Neuron (in vitro differentiated cells): ENCODE results near the gene C14orf93.

Experiments used
- H2AFZ ChIP-seq: one replicate; pipeline ENCODE4 v1.6.1; 2013; ENCODE audit warnings: low read depth, mild to moderate bottlenecking, inconsistent platforms, low read length, moderate library complexity
- H3K27me3 ChIP-seq: one replicate; pipeline ENCODE4 v1.6.1; 2013; ENCODE audit warnings: low read length; ENCODE audit not compliant: insufficient read depth
- H3K36me3 ChIP-seq: one replicate; pipeline ENCODE4 v1.6.1; 2013; ENCODE audit warnings: low read length; ENCODE audit not compliant: insufficient read depth
- H3K4me1 ChIP-seq: one replicate; pipeline ENCODE4 v1.6.1; 2013; ENCODE audit warnings: low read length; ENCODE audit not compliant: insufficient read depth
- H3K4me3 ChIP-seq: 2 replicates; pipeline ENCODE4 v1.5.1; 2013; ENCODE audit warnings: mild to moderate bottlenecking, low read length, moderate library complexity
- H3K9me3 ChIP-seq: one replicate; pipeline ENCODE4 v1.6.1; 2013; ENCODE audit warnings: low read length

The C14orf93 gene, protein sequence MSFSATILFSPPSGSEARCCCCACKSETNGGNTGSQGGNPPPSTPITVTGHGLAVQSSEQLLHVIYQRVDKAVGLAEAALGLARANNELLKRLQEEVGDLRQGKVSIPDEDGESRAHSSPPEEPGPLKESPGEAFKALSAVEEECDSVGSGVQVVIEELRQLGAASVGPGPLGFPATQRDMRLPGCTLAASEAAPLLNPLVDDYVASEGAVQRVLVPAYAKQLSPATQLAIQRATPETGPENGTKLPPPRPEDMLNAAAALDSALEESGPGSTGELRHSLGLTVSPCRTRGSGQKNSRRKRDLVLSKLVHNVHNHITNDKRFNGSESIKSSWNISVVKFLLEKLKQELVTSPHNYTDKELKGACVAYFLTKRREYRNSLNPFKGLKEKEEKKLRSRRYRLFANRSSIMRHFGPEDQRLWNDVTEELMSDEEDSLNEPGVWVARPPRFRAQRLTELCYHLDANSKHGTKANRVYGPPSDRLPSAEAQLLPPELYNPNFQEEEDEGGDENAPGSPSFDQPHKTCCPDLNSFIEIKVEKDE

DNA sequence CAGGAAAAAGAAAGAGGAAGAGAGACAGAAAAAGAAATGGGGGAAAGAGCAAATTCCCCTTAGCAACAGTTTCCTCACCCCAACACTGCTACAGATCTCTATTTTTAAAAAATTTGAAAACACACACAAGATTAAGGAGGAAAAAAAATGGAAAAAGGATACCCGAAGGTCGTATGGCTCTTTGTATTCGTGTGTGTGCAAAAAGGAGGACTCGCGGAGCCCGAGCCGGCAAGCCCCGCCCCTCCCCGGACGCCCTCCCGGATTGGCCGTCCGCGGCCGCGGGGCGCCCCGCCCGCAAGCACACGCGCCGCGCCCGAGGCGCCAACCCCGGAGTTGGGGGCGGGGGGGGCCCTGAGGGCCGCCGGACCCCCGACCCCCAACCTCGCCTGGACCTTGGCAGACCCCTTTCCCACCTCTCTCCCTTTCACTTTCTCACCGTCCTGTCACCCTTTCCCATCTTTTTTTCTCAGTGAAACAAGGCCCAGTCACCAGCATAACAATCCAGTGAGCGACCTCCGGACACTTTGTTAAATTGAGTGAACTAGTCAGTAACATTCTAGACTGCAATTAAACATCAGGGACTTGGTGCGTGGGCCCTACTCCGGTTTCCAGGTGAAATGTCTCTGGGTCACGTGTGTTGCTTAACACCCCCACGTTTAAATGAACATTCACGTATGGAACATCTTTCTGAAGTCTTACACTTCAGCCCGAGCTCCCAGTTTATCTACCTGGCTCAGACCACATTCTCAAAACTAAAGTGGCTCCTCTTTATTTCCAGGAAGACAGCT, at the start of gene C14orf93:
TSS of gene C14orf93 (minus strand) at position 205 of the 788 bp plus-strand sequence. CDS start 11,120 bp downstream, outside the sequence.
- H3K27me3 ChIP-seq, result no peaks in the 10 kb centered on the region
- no peaks in the 10 kb centered on the region for H3K36me3 ChIP-seq
- H3K4me3 ChIP-seq, result peak within 1 kb of the TSS; percentile 53
- H3K9me3 ChIP-seq, result no peaks in the 10 kb centered on the region
- peak within 1 kb of the TSS; percentile 85 for H2AFZ ChIP-seq
- H3K4me1 ChIP-seq, result peaks cover 21% of the 10 kb centered on the region

DNA sequence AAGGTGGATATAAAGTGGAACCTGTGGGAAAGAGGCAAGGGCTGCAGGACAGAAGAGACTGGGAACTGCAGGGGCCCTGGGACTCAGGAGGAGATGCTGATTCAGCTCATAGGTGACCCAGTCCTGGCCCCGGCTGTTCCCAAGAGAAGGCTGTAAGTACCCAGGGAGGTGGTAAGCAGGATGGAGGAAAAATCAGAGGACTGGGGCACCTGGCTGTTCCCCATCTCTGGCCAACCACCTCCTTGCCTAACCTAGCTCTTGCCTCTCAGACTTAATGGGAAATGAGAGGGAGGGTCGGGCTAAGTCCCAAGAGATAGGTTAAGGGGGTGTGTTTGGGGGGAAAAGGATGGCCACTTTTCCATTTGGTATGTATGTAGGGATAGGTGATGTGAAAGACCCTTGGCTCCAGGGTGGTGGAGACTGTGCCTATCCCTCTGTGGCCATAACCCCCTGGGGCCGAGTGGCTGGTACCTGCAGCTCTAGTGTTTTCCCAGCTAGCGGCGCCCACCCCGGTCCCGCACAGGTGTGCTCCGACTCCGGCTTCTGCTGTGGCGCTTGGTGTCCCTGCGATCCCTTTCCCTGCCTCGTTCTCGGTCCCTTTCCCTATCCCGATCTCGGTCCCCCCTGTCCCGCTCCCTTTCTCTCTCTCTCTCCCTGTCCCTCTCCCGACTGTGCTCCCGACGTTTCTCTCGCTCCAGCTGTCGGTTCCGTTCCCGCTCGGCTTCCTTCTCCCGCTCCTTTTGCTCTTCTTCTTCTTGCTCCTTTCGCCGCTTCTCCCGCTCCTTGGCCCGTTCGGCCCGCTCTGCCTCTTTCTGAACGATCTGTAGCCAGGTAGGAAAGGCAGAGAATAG, 48.9 kb upstream of the C14orf93 start:
- peaks cover 16% of the 10 kb centered on the region for H3K4me1 ChIP-seq
- H3K27me3 ChIP-seq, result no peaks in the 10 kb centered on the region
- no peaks in the 10 kb centered on the region for H3K9me3 ChIP-seq
- H3K36me3 ChIP-seq, result peaks cover 52% of the 10 kb centered on the region
- H2AFZ ChIP-seq, result no peak overlapping the region
- H3K4me3 ChIP-seq, result no peak overlapping the region

DNA sequence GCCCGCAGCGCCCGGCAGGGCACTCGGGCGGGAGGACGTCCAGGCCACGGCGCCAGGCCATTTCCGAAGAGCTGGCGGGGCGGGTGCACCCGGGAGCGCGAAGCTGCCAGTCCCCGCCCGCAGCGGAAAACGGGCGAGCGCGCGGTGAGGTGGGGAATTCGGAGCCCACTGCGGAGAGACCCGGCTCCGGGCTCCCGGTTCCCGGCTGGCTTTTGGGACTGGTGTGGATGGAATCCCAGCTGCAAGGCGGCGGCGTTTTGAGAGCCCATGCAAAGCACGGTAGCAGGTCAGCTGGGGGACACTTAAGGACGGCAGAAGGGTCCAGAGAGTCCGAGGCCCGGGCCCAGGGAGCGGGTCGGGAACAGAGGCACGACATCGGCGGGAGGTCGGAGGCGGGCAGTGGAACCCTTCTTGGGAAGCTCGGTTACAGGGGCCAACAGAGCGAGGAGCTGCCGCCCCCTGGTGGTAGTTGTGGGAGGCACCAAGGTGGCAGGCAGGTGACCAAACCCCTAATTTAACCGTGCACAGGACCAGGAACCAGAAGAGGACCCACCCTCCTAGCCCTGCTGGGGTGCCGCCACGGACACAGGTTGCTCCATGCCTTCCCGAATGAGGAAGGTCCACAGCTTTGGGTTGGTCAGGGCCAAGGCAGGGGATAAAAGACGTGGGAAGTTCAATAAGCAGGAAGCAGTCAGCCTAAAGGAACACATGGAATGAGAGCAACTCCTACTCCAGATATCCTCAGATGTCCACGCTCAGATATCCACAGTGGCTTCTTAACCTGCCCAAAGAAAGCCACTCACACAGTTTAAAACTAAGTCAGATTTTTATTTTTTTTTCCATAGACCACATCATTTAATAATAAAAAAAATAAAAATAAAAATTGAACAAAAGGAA, 48.1 kb upstream of the C14orf93 start:
- H2AFZ ChIP-seq, result no peak overlapping the region
- peak overlapping the region; percentile 65 for H3K4me3 ChIP-seq
- no peaks in the 10 kb centered on the region for H3K27me3 ChIP-seq
- no peaks in the 10 kb centered on the region for H3K9me3 ChIP-seq
- H3K36me3 ChIP-seq, result peaks cover 52% of the 10 kb centered on the region
- peaks cover 16% of the 10 kb centered on the region for H3K4me1 ChIP-seq

DNA sequence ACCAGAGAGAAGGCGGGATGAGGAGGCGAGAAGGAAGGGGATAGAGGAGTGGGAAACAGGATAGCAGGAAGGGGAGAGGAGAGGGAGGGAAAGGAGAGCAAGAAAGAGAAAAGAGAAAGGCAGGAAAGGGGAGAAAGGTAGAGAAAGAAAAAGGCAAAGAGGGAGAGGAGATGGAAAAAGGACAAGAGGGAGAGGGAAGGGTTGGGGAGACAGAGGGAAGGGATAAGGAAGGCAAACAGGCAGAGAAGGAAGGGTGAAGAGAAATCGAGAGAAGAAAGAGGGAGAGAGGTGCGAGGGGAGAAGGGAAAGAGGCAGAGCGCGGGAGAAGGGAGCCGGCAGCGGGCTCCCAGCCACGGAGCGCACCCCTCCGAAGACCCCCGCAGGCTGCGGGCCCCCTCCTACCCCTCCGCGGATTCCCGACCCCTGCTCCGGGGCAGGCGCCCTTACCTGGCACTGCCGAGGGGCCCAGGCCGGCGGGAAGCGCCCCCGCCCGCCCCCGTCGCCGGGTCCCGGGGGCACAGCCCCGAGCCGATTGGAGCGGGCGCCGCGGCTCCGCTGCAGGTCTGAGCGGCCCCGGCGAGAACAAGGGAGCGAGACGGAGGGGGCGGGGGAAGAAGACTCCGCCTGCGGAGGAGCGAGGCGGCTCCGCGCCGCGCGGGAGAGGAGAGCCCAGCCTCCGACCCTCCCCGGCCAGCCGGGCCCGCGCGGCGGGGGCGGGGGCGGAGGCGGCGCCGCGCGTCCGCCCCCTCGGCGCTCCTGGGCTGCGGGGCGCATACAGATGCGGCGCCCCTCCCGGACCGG, 47.2 kb upstream of the C14orf93 start, which contains the start of gene CDH24:
TSS of gene CDH24 (minus strand) at position 565 of the 801 bp plus-strand sequence. CDS start 1,787 bp downstream, outside the sequence.
- H2AFZ ChIP-seq, result peak within 1 kb of the TSS; percentile 51
- H3K4me3 ChIP-seq, result peak within 1 kb of the TSS; percentile 65
- peaks cover 16% of the 10 kb centered on the region for H3K4me1 ChIP-seq
- peaks cover 45% of the 10 kb centered on the region for H3K36me3 ChIP-seq
- H3K9me3 ChIP-seq, result no peaks in the 10 kb centered on the region
- no peaks in the 10 kb centered on the region for H3K27me3 ChIP-seq

DNA sequence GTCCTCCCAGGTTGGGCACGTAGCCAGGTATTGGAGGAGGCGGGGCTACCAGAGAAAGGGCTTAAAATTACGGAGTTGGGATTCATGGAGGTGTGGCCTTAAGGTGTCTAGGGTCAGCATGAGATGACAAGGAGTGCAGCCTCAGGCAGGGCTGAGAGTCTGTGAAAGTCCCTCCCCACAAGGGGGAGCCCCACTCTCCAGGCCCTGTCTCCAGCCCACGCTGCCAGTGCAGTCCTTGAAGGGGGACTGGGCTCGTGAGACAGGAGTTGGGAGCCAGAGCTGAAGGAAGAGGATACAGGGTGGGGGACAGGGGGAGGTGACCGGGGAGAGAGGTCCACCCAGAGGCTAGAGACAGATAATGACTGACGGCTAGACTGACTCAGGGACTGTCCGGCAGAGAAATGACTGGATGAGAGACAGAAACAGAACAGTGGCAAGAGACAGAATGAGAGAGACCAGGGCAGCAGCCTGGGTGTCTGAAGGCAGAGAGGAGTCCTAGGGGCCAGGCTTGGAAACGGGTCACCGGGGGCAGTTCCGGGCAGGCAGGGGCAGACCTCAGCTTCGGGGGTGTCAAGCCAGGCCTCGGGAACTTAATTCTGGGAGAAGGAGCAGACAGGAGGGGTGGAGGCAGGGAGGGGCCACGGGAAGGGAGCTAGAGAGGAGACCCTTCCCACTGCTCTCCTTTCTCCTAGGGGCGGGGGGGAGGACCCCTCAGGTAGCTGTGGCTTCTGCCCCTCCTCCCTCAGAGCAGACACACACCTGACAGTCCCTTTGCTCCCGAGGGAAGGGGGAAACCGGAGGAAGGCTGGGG, 46.4 kb upstream of the C14orf93 start:
- Histone ChIP-seq H3K27me3 (no peaks in the 10 kb centered on the region), H3K36me3 (peaks cover 42% of the 10 kb centered on the region), H3K9me3 (no peaks in the 10 kb centered on the region), H3K4me1 (peaks cover 16% of the 10 kb centered on the region), H2AFZ (peak overlapping the region; percentile 51), H3K4me3 (peak overlapping the region; percentile 65)

DNA sequence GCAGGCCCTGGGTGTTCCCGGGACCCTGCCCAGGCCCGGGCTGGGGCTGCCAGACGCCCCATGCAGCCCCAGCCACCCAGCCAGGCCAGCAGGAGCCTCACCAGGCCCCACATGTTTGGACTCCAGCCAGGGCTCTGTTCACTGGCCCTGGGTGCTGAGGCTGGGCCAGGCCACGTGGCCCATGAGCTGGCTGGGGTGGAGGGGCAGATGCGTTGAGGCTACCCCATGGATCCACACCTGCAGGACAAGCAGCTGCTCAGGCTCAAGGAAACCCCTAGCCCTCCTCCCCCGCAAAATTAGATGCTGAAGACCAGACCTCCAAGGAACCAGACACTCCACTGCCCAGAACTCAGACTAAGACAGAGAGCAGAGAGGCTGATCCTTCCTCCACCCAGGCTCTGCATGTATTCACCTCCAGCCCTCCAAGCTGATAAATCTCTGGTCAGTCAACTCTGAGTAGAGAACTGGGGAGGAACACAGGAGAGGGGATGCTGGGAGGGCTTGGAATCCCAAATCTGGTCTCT, 45.7 kb upstream of the C14orf93 start:
- H3K36me3 ChIP-seq, result peaks cover 40% of the 10 kb centered on the region
- H3K9me3 ChIP-seq, result no peaks in the 10 kb centered on the region
- H3K4me3 ChIP-seq, result no peak overlapping the region

DNA sequence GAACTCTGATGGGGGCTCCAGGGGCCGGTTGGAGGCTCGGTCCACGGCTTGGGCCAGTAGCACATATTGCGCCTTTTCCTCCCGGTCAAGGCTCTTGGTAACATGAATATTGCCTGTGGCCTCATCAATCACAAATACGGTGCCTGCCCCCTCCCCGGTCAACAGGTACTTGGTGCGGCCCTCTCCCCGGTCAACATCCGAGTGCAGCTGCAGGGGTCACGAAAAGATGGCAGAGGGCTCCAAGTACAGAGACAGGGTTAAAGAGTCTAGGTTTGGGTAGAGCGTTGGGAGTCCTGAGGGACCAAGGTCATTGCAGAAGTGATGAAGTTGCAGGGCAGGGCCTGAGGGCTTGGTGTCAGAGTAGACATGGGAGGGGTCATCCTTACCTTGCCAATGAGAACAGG, 45.2 kb upstream of the C14orf93 start:
- Histone ChIP-seq H3K27me3 (no peaks in the 10 kb centered on the region), H2AFZ (no peak overlapping the region), H3K4me3 (no peak overlapping the region)

More for the DNA sequence above, 45.7 kb upstream of the C14orf93 start:
- Histone ChIP-seq H3K4me1 (peaks cover 16% of the 10 kb centered on the region), H3K27me3 (no peaks in the 10 kb centered on the region), H2AFZ (no peak overlapping the region)

DNA sequence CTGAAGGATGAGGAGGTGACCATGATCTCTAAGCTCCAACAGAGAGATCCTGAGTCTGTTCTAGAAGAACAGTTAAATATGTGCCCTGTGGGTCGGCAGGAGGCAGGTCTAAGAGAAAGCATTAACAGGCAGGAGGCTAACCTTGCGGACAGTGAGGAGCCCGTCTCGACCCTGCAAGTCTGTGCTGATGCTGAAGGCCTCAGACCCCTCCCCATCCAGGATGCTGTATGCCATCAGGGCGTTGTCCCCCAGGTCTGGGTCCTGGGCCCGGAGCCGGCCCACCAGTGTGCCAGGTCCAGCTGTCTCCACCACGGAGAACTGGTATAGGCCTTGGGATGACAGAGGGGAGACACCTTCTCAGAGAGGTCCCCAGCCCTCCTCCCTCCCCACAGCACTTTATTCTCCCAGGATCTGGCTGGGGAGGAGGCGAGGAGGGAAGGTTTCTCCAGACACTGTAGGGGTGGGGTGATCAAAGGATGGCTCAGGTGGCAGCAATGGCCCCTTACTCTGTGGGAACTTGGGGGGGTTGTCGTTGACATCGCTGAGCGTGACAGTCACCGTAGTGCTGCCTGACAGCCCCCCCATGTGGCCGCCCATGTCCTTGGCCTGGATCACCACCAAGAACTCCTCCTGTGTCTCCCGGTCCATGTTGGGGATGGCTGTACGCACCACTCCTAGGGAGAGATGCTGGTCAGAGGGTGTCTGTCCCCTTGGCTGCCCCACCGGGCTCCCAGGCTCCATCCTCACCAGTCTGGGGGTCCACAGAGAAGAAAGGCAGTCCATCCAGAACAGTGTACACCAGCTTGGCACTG, 44.3 kb upstream of the C14orf93 start:
- H3K27me3 ChIP-seq, result no peaks in the 10 kb centered on the region
- no peaks in the 10 kb centered on the region for H3K9me3 ChIP-seq
- peaks cover 16% of the 10 kb centered on the region for H3K4me1 ChIP-seq
- no peak overlapping the region for H3K4me3 ChIP-seq
- H3K36me3 ChIP-seq, result peaks cover 44% of the 10 kb centered on the region
- H2AFZ ChIP-seq, result no peak overlapping the region

More for the DNA sequence above, 45.2 kb upstream of the C14orf93 start:
- Histone ChIP-seq H3K4me1 (peaks cover 16% of the 10 kb centered on the region), H3K9me3 (no peaks in the 10 kb centered on the region), H3K36me3 (peaks cover 43% of the 10 kb centered on the region)

DNA sequence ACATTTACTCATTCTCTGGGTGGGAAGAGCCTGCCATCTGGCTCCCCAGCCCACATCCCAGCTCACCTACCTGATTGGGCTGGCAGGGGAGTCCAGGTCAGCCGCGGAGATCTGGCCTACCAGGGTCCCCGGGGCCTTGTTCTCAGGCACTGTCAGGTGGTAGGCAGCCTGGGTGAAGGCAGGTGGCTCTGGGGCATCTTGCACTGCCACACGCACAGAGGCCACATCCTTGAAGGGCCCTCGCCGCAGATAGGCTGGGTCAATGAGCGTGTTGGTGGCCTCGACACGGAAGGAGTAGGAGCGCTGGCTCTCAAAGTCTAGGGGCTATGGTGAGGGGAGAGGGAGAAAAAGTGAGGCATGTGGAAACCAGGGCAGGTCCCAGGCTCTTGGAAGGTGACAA, 43.5 kb upstream of the C14orf93 start:
- H3K36me3 ChIP-seq, result peaks cover 43% of the 10 kb centered on the region

DNA sequence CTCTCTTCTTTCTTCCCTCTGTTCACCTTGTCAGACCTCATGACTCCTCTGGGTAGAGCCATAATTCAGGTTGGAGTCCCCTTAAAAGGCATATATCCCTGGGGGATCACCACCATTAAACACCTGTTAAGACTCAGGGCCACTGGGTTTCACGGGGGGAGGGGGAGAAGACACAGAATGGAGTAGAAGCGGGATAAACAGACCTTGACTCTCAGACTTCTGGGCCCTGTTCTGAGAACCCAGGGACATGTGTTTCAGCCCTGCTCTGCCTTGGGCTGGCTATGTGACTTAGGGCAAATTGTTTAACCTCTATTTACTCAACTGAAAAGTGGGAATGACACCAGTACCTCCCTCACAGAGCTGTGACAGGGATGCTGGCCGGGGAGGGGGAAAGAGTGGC, 42.7 kb upstream of the C14orf93 start:
- peaks cover 7% of the 10 kb centered on the region for H3K9me3 ChIP-seq
- H3K4me1 ChIP-seq, result peaks cover 13% of the 10 kb centered on the region
- H3K36me3 ChIP-seq, result peaks cover 42% of the 10 kb centered on the region
- no peak overlapping the region for H2AFZ ChIP-seq
- H3K4me3 ChIP-seq, result no peak overlapping the region
- no peaks in the 10 kb centered on the region for H3K27me3 ChIP-seq

More for the DNA sequence above, 43.5 kb upstream of the C14orf93 start:
- Histone ChIP-seq H2AFZ (no peak overlapping the region), H3K4me1 (peaks cover 16% of the 10 kb centered on the region), H3K27me3 (no peaks in the 10 kb centered on the region), H3K4me3 (no peak overlapping the region), H3K9me3 (peaks cover 5% of the 10 kb centered on the region)
